NCI-H1930 (cell line): ENCODE data around the gene PRKCA.
"Not testable (repeated sequence)": the region's sequence is repeated elsewhere in the genome, so short reads cannot be mapped to it uniquely, and the experiment has no call there.

Source experiments
- DNase-seq, 2 experiments: peaks; one replicate each; lab custom pipeline; 2025; lab: John Stamatoyannopoulos, UW

PRKCA gene

GRCh38 chr17:66466106-66466820, 163.8 kb downstream of the PRKCA start:
- DNase-seq = no peak

GRCh38 chr17:66466840-66467367, 164.5 kb downstream of the PRKCA start:
- DNase-seq = no peak

GRCh38 chr17:66467766-66468165, 165.4 kb downstream of the PRKCA start:
- DNase-seq = no peak

GRCh38 chr17:66468241-66469087, 166.1 kb downstream of the PRKCA start:
- no peak for DNase-seq

GRCh38 chr17:66469088-66469442, 166.7 kb downstream of the PRKCA start:
- DNase-seq = no peak

GRCh38 chr17:66469461-66469860, 167.0 kb downstream of the PRKCA start:
- DNase-seq = no peak

- DNase-seq = no peak
Measured at GRCh38 chr17:66469890-66470289, 167.5 kb downstream of the PRKCA start.

GRCh38 chr17:66472123-66472522, 169.7 kb downstream of the PRKCA start:
- no peak for DNase-seq

GRCh38 chr17:66474258-66474657, 171.8 kb downstream of the PRKCA start:
- no peak for DNase-seq

- no peak for DNase-seq
Measured at GRCh38 chr17:66474806-66475497, 172.5 kb downstream of the PRKCA start.

GRCh38 chr17:66476014-66476413, 173.6 kb downstream of the PRKCA start:
- no peak for DNase-seq

- DNase-seq = no peak
Measured at GRCh38 chr17:66477615-66478283, 175.3 kb downstream of the PRKCA start.

GRCh38 chr17:66479230-66479889, 176.9 kb downstream of the PRKCA start:
- DNase-seq = not testable (repeated sequence)

GRCh38 chr17:66480243-66480642, 177.8 kb downstream of the PRKCA start:
- DNase-seq = no peak

GRCh38 chr17:66480802-66481201, 178.4 kb downstream of the PRKCA start:
- DNase-seq = no peak

GRCh38 chr17:66481271-66481670, 178.9 kb downstream of the PRKCA start:
- DNase-seq = no peak

- no peak for DNase-seq
Measured at GRCh38 chr17:66483906-66484305, 181.5 kb downstream of the PRKCA start.

- DNase-seq = no peak
Measured at GRCh38 chr17:66485309-66485947, 183.0 kb downstream of the PRKCA start.

- DNase-seq = no peak
Measured at GRCh38 chr17:66487121-66487520, 184.7 kb downstream of the PRKCA start.

- DNase-seq = no peak
Measured at GRCh38 chr17:66487981-66488468, 185.6 kb downstream of the PRKCA start.

- no peak for DNase-seq
Measured at GRCh38 chr17:66488864-66489263, 186.5 kb downstream of the PRKCA start.
